DMS53 treated with DMSO at 0.1 percent for 48 hours (cell line): ENCODE results near the gene PPA2.

Source experiments
- DNase-seq: peaks from one replicate; lab custom pipeline; 2025; ENCODE audit not compliant: unreplicated experiment; lab: John Stamatoyannopoulos, UW

The PPA2 gene

GRCh38 chr4:105327222-105327621, 146.6 kb downstream of the PPA2 start:
- no peak for DNase-seq
